Raji (cell line): ENCODE data around the gene HK1.

Experiments
- POLR2A ChIP-seq: IDR thresholded peaks from 2 replicates; pipeline ENCODE4 v1.6.1; 2011; ENCODE audit warnings: low read depth, low read length, control low read depth; ENCODE audit not compliant: insufficient read depth

The HK1 gene

GRCh38 chr10:69367469-69367868 is 89.2 kb downstream of the HK1 start:
- TF ChIP-seq POLR2A, result no peak

- TF ChIP-seq POLR2A, result no peak
Measured at GRCh38 chr10:69372126-69372980, 94.1 kb downstream of the HK1 start.

- no peak for TF ChIP-seq POLR2A
Measured at GRCh38 chr10:69374242-69374641, 95.9 kb downstream of the HK1 start.

- no peak for TF ChIP-seq POLR2A
Measured at GRCh38 chr10:69374931-69375306, 96.6 kb downstream of the HK1 start.

GRCh38 chr10:69375307-69376151 is 97.2 kb downstream of the HK1 start:
- no peak for TF ChIP-seq POLR2A

GRCh38 chr10:69376662-69377061 is 98.4 kb downstream of the HK1 start:
- no peak for TF ChIP-seq POLR2A

- TF ChIP-seq POLR2A, result no peak
Measured at GRCh38 chr10:69377191-69377590, 98.9 kb downstream of the HK1 start.

- no peak for TF ChIP-seq POLR2A
Measured at GRCh38 chr10:69377933-69378332, 99.6 kb downstream of the HK1 start.

- no peak for TF ChIP-seq POLR2A
Measured at GRCh38 chr10:69379800-69380199, 101.5 kb downstream of the HK1 start.

GRCh38 chr10:69382382-69383117 is 104.3 kb downstream of the HK1 start:
- TF ChIP-seq POLR2A, result no peak

- no peak for TF ChIP-seq POLR2A
Measured at GRCh38 chr10:69383558-69383957, 105.3 kb downstream of the HK1 start.

GRCh38 chr10:69384320-69384719 is 106.0 kb downstream of the HK1 start:
- TF ChIP-seq POLR2A, result no peak

- TF ChIP-seq POLR2A, result no peak
Measured at GRCh38 chr10:69385454-69386350, 107.4 kb downstream of the HK1 start.

- no peak for TF ChIP-seq POLR2A
Measured at GRCh38 chr10:69387500-69387899, 109.2 kb downstream of the HK1 start.
